Epithelial cell of proximal tubule (primary cell): ENCODE measurements around the gene ANAPC7. TPM values are rescaled to one million over a fixed set of nuclear protein-coding genes. Genes with fewer than 3 reads are reported as not detected.
"Not testable (repeated sequence)": the region's sequence is repeated elsewhere in the genome, so short reads cannot be mapped to it uniquely, and the experiment has no call there.

ENCODE experiments used
- DNase-seq: peaks from one replicate; pipeline ENCODE4 v3.0.0-alpha.2; 2011; ENCODE audit warnings: low read depth
- H3K4me3 ChIP-seq: 2 replicates; pipeline ENCODE4 v1.5.1; 2011; ENCODE audit warnings: low read depth, mild to moderate bottlenecking, low read length
- CTCF ChIP-seq: conservative IDR thresholded peaks from 2 replicates; pipeline ENCODE4 v1.5.1; 2012; ENCODE audit warnings: low read depth, mild to moderate bottlenecking, low read length
- total RNA-seq: library from RNA; depleted of rRNA; stranded (reverse); fragments of >200 nt; gene quantifications from 2 replicates; pipeline ENCODE4 v1.2.3, GENCODE V29; 2015

Gene ANAPC7
- total RNA-seq, 1 donor from 2014 or later, result 46.0 TPM

- TF ChIP-seq CTCF, result no peak
- no peak overlapping the region for H3K4me3 ChIP-seq
- no peak for DNase-seq
Observed at GRCh38 chr12:110345176-110345661, 58.3 kb downstream of the ANAPC7 start.

- H3K4me3 ChIP-seq, result no peak overlapping the region
- no peak for DNase-seq
- TF ChIP-seq CTCF, result no peak
Observed at GRCh38 chr12:110344657-110345056, 58.9 kb downstream of the ANAPC7 start.

- no peak for DNase-seq
- no peak for TF ChIP-seq CTCF
- no peak overlapping the region for H3K4me3 ChIP-seq
Observed at GRCh38 chr12:110343736-110344555, 59.6 kb downstream of the ANAPC7 start.

- DNase-seq, result no peak
- H3K4me3 ChIP-seq, result no peak overlapping the region
- TF ChIP-seq CTCF, result no peak
Observed at GRCh38 chr12:110343114-110343513, 60.4 kb downstream of the ANAPC7 start.

GRCh38 chr12:110342157-110342556, 61.4 kb downstream of the ANAPC7 start:
- DNase-seq, result no peak
- H3K4me3 ChIP-seq, result no peak overlapping the region
- TF ChIP-seq CTCF, result no peak

GRCh38 chr12:110340706-110341105, 62.8 kb downstream of the ANAPC7 start:
- H3K4me3 ChIP-seq, result no peak overlapping the region
- TF ChIP-seq CTCF, result no peak
- DNase-seq, result no peak

- DNase-seq, H3K4me3 ChIP-seq: not testable (repeated sequence)
Observed at GRCh38 chr12:110340261-110340660, 63.2 kb downstream of the ANAPC7 start.
